Sigmoid colon (tissue), 4 donors: ENCODE data around the gene C11orf58.

Source experiments
- CTCF ChIP-seq, 4 experiments: fragments of 450-650 bp in 3 of 4; fragments of 200-600 bp in 1 of 4; IDR thresholded peaks; one replicate each; pipeline ENCODE4 v1.5.1; 2016 to 2019; ENCODE audit warnings: antibody characterized with exemption in 4 of 4, mild to moderate bottlenecking in 3 of 4, moderate library complexity in 2 of 4
- EP300 ChIP-seq, 4 donors: sonication (generic); formaldehyde crosslinking; IDR thresholded peaks; one replicate each; pipeline ENCODE4 v1.6.1; 2017; ENCODE audit warnings: antibody characterized with exemption in 4 of 4
- POLR2A ChIP-seq, 2 donors: fragments of 450-650 bp; IDR thresholded peaks; one replicate each; pipeline ENCODE4 v1.6.1; 2016; ENCODE audit warnings: antibody characterized with exemption in 2 of 2, mild to moderate bottlenecking in 2 of 2, moderate library complexity in 2 of 2
- POLR2AphosphoS5 ChIP-seq, 4 donors: sonication (generic); formaldehyde crosslinking; IDR thresholded peaks; one replicate each; pipeline ENCODE4 v1.6.1; 2017; ENCODE audit warnings: antibody characterized with exemption in 4 of 4

- TF ChIP-seq CTCF (IDR thresholded peaks at IDR 0.05) (no peak), POLR2A (IDR thresholded peaks at IDR 0.05) (no peak), EP300 (IDR thresholded peaks at IDR 0.05) (no peak), POLR2AphosphoS5 (IDR thresholded peaks at IDR 0.05) (no peak)
These were observed 5.8 kb downstream of the C11orf58 start for GRCh38 chr11:16744128-16744725.
